ENCODE measurements around the gene ARHGAP22.

DNA sequence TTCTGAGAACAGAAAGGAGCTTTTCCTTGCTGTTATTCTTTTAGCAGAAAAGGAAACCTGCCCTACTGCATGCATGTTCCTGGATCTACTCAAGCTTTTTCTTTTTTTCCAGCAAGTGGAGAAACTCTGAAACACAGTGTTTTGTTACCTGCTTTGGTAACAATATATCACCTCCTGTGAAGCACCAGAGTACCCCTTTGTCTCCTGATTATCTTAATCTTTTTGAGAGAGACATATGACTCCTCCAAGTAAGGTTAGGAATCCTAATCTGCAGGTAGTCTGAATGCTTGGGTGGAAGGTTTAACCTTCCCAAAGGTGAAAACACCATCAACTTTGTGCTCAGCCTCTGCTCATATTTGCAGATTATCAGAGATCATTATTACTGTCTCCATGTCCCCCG lies 205.3 kb downstream of the ARHGAP22 start:
- no peak for TF ChIP-seq POLR2A (IDR thresholded peaks at IDR 0.05)
- TF ChIP-seq, protein P1, sequence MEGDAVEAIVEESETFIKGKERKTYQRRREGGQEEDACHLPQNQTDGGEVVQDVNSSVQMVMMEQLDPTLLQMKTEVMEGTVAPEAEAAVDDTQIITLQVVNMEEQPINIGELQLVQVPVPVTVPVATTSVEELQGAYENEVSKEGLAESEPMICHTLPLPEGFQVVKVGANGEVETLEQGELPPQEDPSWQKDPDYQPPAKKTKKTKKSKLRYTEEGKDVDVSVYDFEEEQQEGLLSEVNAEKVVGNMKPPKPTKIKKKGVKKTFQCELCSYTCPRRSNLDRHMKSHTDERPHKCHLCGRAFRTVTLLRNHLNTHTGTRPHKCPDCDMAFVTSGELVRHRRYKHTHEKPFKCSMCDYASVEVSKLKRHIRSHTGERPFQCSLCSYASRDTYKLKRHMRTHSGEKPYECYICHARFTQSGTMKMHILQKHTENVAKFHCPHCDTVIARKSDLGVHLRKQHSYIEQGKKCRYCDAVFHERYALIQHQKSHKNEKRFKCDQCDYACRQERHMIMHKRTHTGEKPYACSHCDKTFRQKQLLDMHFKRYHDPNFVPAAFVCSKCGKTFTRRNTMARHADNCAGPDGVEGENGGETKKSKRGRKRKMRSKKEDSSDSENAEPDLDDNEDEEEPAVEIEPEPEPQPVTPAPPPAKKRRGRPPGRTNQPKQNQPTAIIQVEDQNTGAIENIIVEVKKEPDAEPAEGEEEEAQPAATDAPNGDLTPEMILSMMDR (IDR thresholded peaks at IDR 0.05), result no peak
- TF ChIP-seq POLR2AphosphoS5 (IDR thresholded peaks at IDR 0.05), result no peak
